ENCODE measurements around the gene CDH11.

- TF ChIP-seq CTCF (IDR thresholded peaks at IDR 0.05; ENCODE audit: low read depth, low read length, poor library complexity, severe bottlenecking) (no peak), EZH2phosphoT487 (IDR thresholded peaks at IDR 0.05; ENCODE audit: borderline replicate concordance, low read length) (no peak)
These were observed 105.1 kb downstream of the CDH11 start for GRCh38 chr16:65016754-65017153.

Measured in DOHH2 (cell line).